HepG2 (cell line): ENCODE measurements around the gene VPS26A. TPM values are rescaled to one million over a fixed set of nuclear protein-coding genes. Genes with fewer than 3 reads are reported as not detected.

ENCODE experiments used
- ATAD3A ChIP-seq: sonication (generic); formaldehyde crosslinking; IDR thresholded peaks from 2 replicates; pipeline ENCODE4 v1.4.0; 2020; ENCODE audit warnings: missing genetic modification reagents
- BCLAF1 ChIP-seq: fragments of 450-650 bp; IDR thresholded peaks from 2 replicates; pipeline ENCODE4 v1.6.1; 2017; ENCODE audit warnings: mild to moderate bottlenecking
- KLF6 ChIP-seq: IDR thresholded peaks from 2 replicates; pipeline ENCODE4 v1.8.0; 2016; ENCODE audit warnings: missing biosample characterization, missing genetic modification reagents
- MTA1 ChIP-seq: sonication (generic); formaldehyde crosslinking; IDR thresholded peaks from 2 replicates; pipeline ENCODE4 v1.4.0; 2020; ENCODE audit warnings: missing genetic modification reagents, mild to moderate bottlenecking, borderline replicate concordance
- MZF1 ChIP-seq: sonication (generic); formaldehyde crosslinking; IDR thresholded peaks from 2 replicates; pipeline ENCODE4 v1.8.1; 2023; ENCODE audit warnings: mild to moderate bottlenecking, missing genetic modification reagents, borderline replicate concordance
- NFYB ChIP-seq: sonication (generic); formaldehyde crosslinking; IDR thresholded peaks from 2 replicates; pipeline ENCODE4 v1.4.0; 2020; ENCODE audit warnings: missing genetic modification reagents
- POLR2A ChIP-seq, 2 experiments: IDR thresholded peaks; 2 replicates each; pipeline ENCODE4 v1.6.1; 2011; ENCODE audit warnings: low read depth in 2 of 2, low read length in 2 of 2, mild to moderate bottlenecking in 1 of 2, moderate library complexity in 1 of 2; ENCODE audit not compliant: insufficient read depth in 1 of 2
- SIX4 ChIP-seq: sonication (generic); formaldehyde crosslinking; IDR thresholded peaks from 2 replicates; pipeline ENCODE4 v1.4.0; 2020; ENCODE audit warnings: missing genetic modification reagents
- SNAPC4 ChIP-seq: sonication (generic); formaldehyde crosslinking; IDR thresholded peaks from 2 replicates; pipeline ENCODE4 v1.4.0; 2020; ENCODE audit warnings: mild to moderate bottlenecking, missing genetic modification reagents
- SP2 ChIP-seq: sonication (generic); formaldehyde crosslinking; IDR thresholded peaks from 2 replicates; pipeline ENCODE4 v1.5.1; 2020; ENCODE audit warnings: mild to moderate bottlenecking, missing genetic modification reagents
- STAT5B ChIP-seq: sonication (generic); formaldehyde crosslinking; IDR thresholded peaks from 2 replicates; pipeline ENCODE4 v1.4.0; 2020; ENCODE audit warnings: missing genetic modification reagents
- THAP7 ChIP-seq: sonication (generic); formaldehyde crosslinking; IDR thresholded peaks from 2 replicates; pipeline ENCODE4 v1.8.1; 2023; ENCODE audit warnings: mild to moderate bottlenecking, missing genetic modification reagents
- ZBTB10 ChIP-seq: sonication (generic); formaldehyde crosslinking; IDR thresholded peaks from 2 replicates; pipeline ENCODE4 v1.4.0; 2020; ENCODE audit warnings: missing genetic modification reagents, borderline replicate concordance
- ZFP1 ChIP-seq: IDR thresholded peaks from 2 replicates; pipeline ENCODE4 v1.6.1; 2016
- ZNF101 ChIP-seq: sonication (generic); formaldehyde crosslinking; IDR thresholded peaks from 2 replicates; pipeline ENCODE4 v1.4.0; 2020; ENCODE audit warnings: mild to moderate bottlenecking, low read depth, missing genetic modification reagents, borderline replicate concordance
- ZNF446 ChIP-seq: sonication (generic); formaldehyde crosslinking; IDR thresholded peaks from 2 replicates; pipeline ENCODE4 v1.5.0; 2020; ENCODE audit warnings: mild to moderate bottlenecking, missing genetic modification reagents
- ZNF746 ChIP-seq: sonication (generic); formaldehyde crosslinking; IDR thresholded peaks from 2 replicates; pipeline ENCODE4 v1.8.0; 2022; ENCODE audit warnings: mild to moderate bottlenecking, missing genetic modification reagents
- ZNF83 ChIP-seq: sonication (generic); formaldehyde crosslinking; IDR thresholded peaks from 2 replicates; pipeline ENCODE4 v1.4.0; 2020; ENCODE audit warnings: missing genetic modification reagents, mild to moderate bottlenecking, borderline replicate concordance
- ZNF839 ChIP-seq: sonication (generic); formaldehyde crosslinking; IDR thresholded peaks from 2 replicates; pipeline ENCODE4 v1.4.0; 2020; ENCODE audit warnings: missing genetic modification reagents, mild to moderate bottlenecking, borderline replicate concordance
- polyA plus RNA-seq, 8 experiments: library from polyadenylated mRNA; depleted of rRNA in 3 of 8; stranded (reverse) in 7 of 8; unstranded in 1 of 8; fragments of >200 nt; fragmentation: Illumina TruSeq in 4 of 8; extraction: Trizol in 4 of 8; gene quantifications; 2 replicates each; pipeline versions ENCODE4 v1.2.1 to v1.2.3, GENCODE V29; 2011 to 2016; ENCODE audit warnings: low read depth in 4 of 8, missing spikeins in 1 of 8, mixed read lengths in 1 of 8; ENCODE audit not compliant: insufficient read depth in 1 of 8
- total RNA-seq, 5 experiments: library from RNA; depleted of rRNA; stranded (reverse); fragments of >200 nt; fragmentation: Illumina TruSeq; extraction: Trizol; gene quantifications; 2 replicates each; pipeline ENCODE4 v1.2.3, GENCODE V29; 2016; ENCODE audit warnings: low read depth in 1 of 5

Gene VPS26A
- total and polyA plus RNA-seq, 2 of the 13 experiments (the other 11 are each of a cell fraction or from before 2014, with no cell fraction given) = 12.9 to 32.6 TPM

- TF ChIP-seq SNAPC4 (CRISPR knock-in tag) = no peak
- TF ChIP-seq ZFP1 = no peak
- TF ChIP-seq SP2 (CRISPR knock-in tag) = no peak
- no peak for TF ChIP-seq ZNF83 (CRISPR knock-in tag)
- no peak for TF ChIP-seq STAT5B
- TF ChIP-seq ZNF446 (CRISPR knock-in tag) = no peak
- no peak for TF ChIP-seq BCLAF1
- TF ChIP-seq ZNF746 (CRISPR knock-in tag) = peak; percentile 93
- TF ChIP-seq THAP7 (CRISPR knock-in tag) = peak; percentile 53; the same call in 1 of the 2 replicates
- TF ChIP-seq MZF1 (CRISPR knock-in tag) = no peak
- TF ChIP-seq ZBTB10 (CRISPR knock-in tag) = 0 out of 2 replicates have a peak, but pooled peaks have one; percentile 34
- no peak; the same call in 1 of the 2 replicates for TF ChIP-seq KLF6 (CRISPR knock-in tag)
- peak; percentile 80 to 85 for TF ChIP-seq POLR2A (IDR thresholded peaks at IDR 0.05; ENCODE audit: insufficient read depth in 1 of 2, low read depth in 2 of 2, low read length in 2 of 2)
- no peak for TF ChIP-seq ZNF101 (CRISPR knock-in tag)
- TF ChIP-seq ATAD3A = no peak
- peak; percentile 27; the same call in 1 of the 2 replicates for TF ChIP-seq MTA1 (CRISPR knock-in tag)
- no peak for TF ChIP-seq NFYB (CRISPR knock-in tag)
- no peak for TF ChIP-seq SIX4
- TF ChIP-seq ZNF839 (CRISPR knock-in tag) = peak; percentile 27; the same call in 1 of the 2 replicates
These were observed at the start of gene VPS26A (continued) for GRCh38 chr10:69123747-69124562.
